ENCODE measurements around the gene SCGB1D1.

The SCGB1D1 gene

GRCh38 chr11:62237499-62237898 is 47.5 kb downstream of the SCGB1D1 start:
- no peak for DNase-seq

GRCh38 chr11:62238151-62238550 is 48.1 kb downstream of the SCGB1D1 start:
- DNase-seq: no peak

GRCh38 chr11:62241095-62241494 is 51.1 kb downstream of the SCGB1D1 start:
- no peak for DNase-seq

GRCh38 chr11:62242021-62242420 is 52.0 kb downstream of the SCGB1D1 start, which contains the start of gene SCGB1D2:
SCGB1D2 (plus strand) TSS chr11:62242239; CDS start chr11:62242308, 69 bp downstream.
- DNase-seq: no peak

Measured in amniotic stem cell (primary cell).